Left ventricle myocardium inferior (tissue), 1 donor: ENCODE results near the gene DHRSX. TPM values are rescaled to one million over a fixed set of nuclear protein-coding genes. Genes with fewer than 3 reads are reported as not detected.

Source experiments
- DNase-seq: peaks from one replicate; pipeline ENCODE4 v3.0.0-alpha.2; 2020
- H3K27ac ChIP-seq: fragments of 200-600 bp; replicated peaks from 2 replicates; pipeline ENCODE4 v1.8.0; 2021
- H3K27me3 ChIP-seq: fragments of 200-600 bp; 2 replicates; pipeline ENCODE4 v1.8.0; 2021; ENCODE audit warnings: low read depth
- H3K36me3 ChIP-seq: fragments of 200-600 bp; 2 replicates; pipeline ENCODE4 v1.8.0; 2021
- H3K4me1 ChIP-seq: fragments of 200-600 bp; 2 replicates; pipeline ENCODE4 v1.8.0; 2021
- H3K4me3 ChIP-seq: fragments of 200-600 bp; 2 replicates; pipeline ENCODE4 v1.8.0; 2021; ENCODE audit warnings: mild to moderate bottlenecking, moderate library complexity
- H3K9me3 ChIP-seq: fragments of 200-600 bp; replicated peaks from 2 replicates; pipeline ENCODE4 v1.8.0; 2021
- CTCF ChIP-seq: fragments of 200-600 bp; IDR thresholded peaks from 2 replicates; pipeline ENCODE4 v1.8.0; 2021; ENCODE audit warnings: antibody characterized with exemption, mild to moderate bottlenecking, borderline replicate concordance
- intact Hi-C: fragments of 100-400 bp; cut with micrococcal nuclease; formaldehyde crosslinking; loops from one replicate; pipeline ENCODE4 v1.11.0; 2022
- total RNA-seq: library from RNA; stranded (reverse); fragmentation: NEBNext Ultra II Directional; extraction: Animal tissue kit (Norgen Biotek cat#: 25700); gene quantifications from one replicate; pipeline ENCODE4 v1.2.1, GENCODE V29; 2021
- donor health status: DM: no; HTN: yes; CAD: no; lungs with severe emphysema.

Gene DHRSX
- total RNA-seq, 1 donor from 2014 or later: 35.3 TPM

- H3K4me3 ChIP-seq: no peak overlapping the region
- peaks cover 28% of the 10 kb centered on the region for H3K4me1 ChIP-seq
- H3K27ac ChIP-seq: peak overlapping the region; percentile 88
- intact Hi-C loops: no loop called here
- peaks cover 23% of the 10 kb centered on the region for H3K36me3 ChIP-seq
- H3K27me3 ChIP-seq: no peaks in the 10 kb centered on the region
- no peak for TF ChIP-seq CTCF
- no peak for DNase-seq
- H3K9me3 ChIP-seq: peaks cover 14% of the 10 kb centered on the region
Measured at GRCh38 chrX:2340991-2341390, 159.8 kb downstream of the DHRSX start.

- Histone ChIP-seq H3K4me1 (peaks cover 14% of the 10 kb centered on the region), H3K27me3 (no peaks in the 10 kb centered on the region), H3K9me3 (peaks cover 14% of the 10 kb centered on the region), H3K27ac (no peak overlapping the region), H3K36me3 (peaks cover 19% of the 10 kb centered on the region), H3K4me3 (no peak overlapping the region)
- no peak for DNase-seq
- intact Hi-C loops: no loop called here
- no peak for TF ChIP-seq CTCF
Measured at GRCh38 chrX:2336181-2336580, 164.6 kb downstream of the DHRSX start.

- H3K4me3 ChIP-seq: no peak overlapping the region
- intact Hi-C loops: no loop called here
- TF ChIP-seq CTCF: no peak
Measured at GRCh38 chrX:2334237-2334636, 166.5 kb downstream of the DHRSX start.

GRCh38 chrX:2332252-2332651, 168.5 kb downstream of the DHRSX start:
- Histone ChIP-seq H3K4me3 (no peak overlapping the region), H3K4me1 (peaks cover 14% of the 10 kb centered on the region), H3K27me3 (no peaks in the 10 kb centered on the region), H3K27ac (no peak overlapping the region), H3K9me3 (no peaks in the 10 kb centered on the region), H3K36me3 (no peaks in the 10 kb centered on the region)
- DNase-seq: no peak
- TF ChIP-seq CTCF: no peak
- intact Hi-C loops: no loop called here

More at GRCh38 chrX:2334237-2334636, 166.5 kb downstream of the DHRSX start:
- Histone ChIP-seq H3K36me3 (peaks cover 14% of the 10 kb centered on the region), H3K9me3 (peaks cover 7% of the 10 kb centered on the region), H3K27me3 (no peaks in the 10 kb centered on the region), H3K4me1 (peaks cover 14% of the 10 kb centered on the region), H3K27ac (no peak overlapping the region)
- DNase-seq: no peak

- Histone ChIP-seq H3K27ac (no peak overlapping the region), H3K4me1 (peaks cover 14% of the 10 kb centered on the region), H3K4me3 (no peak overlapping the region), H3K27me3 (no peaks in the 10 kb centered on the region), H3K9me3 (no peaks in the 10 kb centered on the region), H3K36me3 (no peaks in the 10 kb centered on the region)
- no peak for DNase-seq
- TF ChIP-seq CTCF: no peak
- intact Hi-C loops: no loop called here
Measured at GRCh38 chrX:2330910-2331309, 169.9 kb downstream of the DHRSX start.

- Histone ChIP-seq H3K9me3 (no peaks in the 10 kb centered on the region), H3K27ac (no peak overlapping the region), H3K4me3 (no peak overlapping the region), H3K4me1 (peaks cover 14% of the 10 kb centered on the region), H3K27me3 (no peaks in the 10 kb centered on the region), H3K36me3 (no peaks in the 10 kb centered on the region)
- TF ChIP-seq CTCF: no peak
- DNase-seq: no peak
- intact Hi-C loops: no loop called here
Measured at GRCh38 chrX:2330487-2330886, 170.3 kb downstream of the DHRSX start.
